Left ventricle myocardium inferior (tissue), 1 donor: Measurements from ENCODE around the gene C2CD4D. TPM values are rescaled to one million over a fixed set of nuclear protein-coding genes. Genes with fewer than 3 reads are reported as not detected.

Experiments used
- DNase-seq: peaks from one replicate; pipeline ENCODE4 v3.0.0-alpha.2; 2020
- H3K27ac ChIP-seq: fragments of 200-600 bp; replicated peaks from 2 replicates; pipeline ENCODE4 v1.8.0; 2021
- H3K27me3 ChIP-seq: fragments of 200-600 bp; 2 replicates; pipeline ENCODE4 v1.8.0; 2021; ENCODE audit warnings: low read depth
- H3K36me3 ChIP-seq: fragments of 200-600 bp; 2 replicates; pipeline ENCODE4 v1.8.0; 2021
- H3K4me1 ChIP-seq: fragments of 200-600 bp; 2 replicates; pipeline ENCODE4 v1.8.0; 2021
- H3K4me3 ChIP-seq: fragments of 200-600 bp; 2 replicates; pipeline ENCODE4 v1.8.0; 2021; ENCODE audit warnings: mild to moderate bottlenecking, moderate library complexity
- H3K9me3 ChIP-seq: fragments of 200-600 bp; replicated peaks from 2 replicates; pipeline ENCODE4 v1.8.0; 2021
- CTCF ChIP-seq: fragments of 200-600 bp; IDR thresholded peaks from 2 replicates; pipeline ENCODE4 v1.8.0; 2021; ENCODE audit warnings: antibody characterized with exemption, mild to moderate bottlenecking, borderline replicate concordance
- intact Hi-C: fragments of 100-400 bp; cut with micrococcal nuclease; formaldehyde crosslinking; loops from one replicate; pipeline ENCODE4 v1.11.0; 2022
- total RNA-seq: library from RNA; stranded (reverse); fragmentation: NEBNext Ultra II Directional; extraction: Animal tissue kit (Norgen Biotek cat#: 25700); gene quantifications from one replicate; pipeline ENCODE4 v1.2.1, GENCODE V29; 2021
- donor health status: DM: no; HTN: yes; CAD: no; lungs with severe emphysema.

Gene C2CD4D
- total RNA-seq, 1 donor from 2014 or later, result not detected

- no peak for DNase-seq
- Histone ChIP-seq H3K27ac (no peak overlapping the region), H3K4me1 (peaks cover 40% of the 10 kb centered on the region), H3K4me3 (no peak overlapping the region), H3K9me3 (no peaks in the 10 kb centered on the region), H3K36me3 (no peaks in the 10 kb centered on the region), H3K27me3 (no peaks in the 10 kb centered on the region)
- intact Hi-C loops, result no loop called here
- no peak for TF ChIP-seq CTCF
Measured at GRCh38 chr1:151825751-151826660, 13.6 kb downstream of the C2CD4D start.

GRCh38 chr1:151825204-151825603, 14.4 kb downstream of the C2CD4D start:
- Histone ChIP-seq H3K4me3 (no peak overlapping the region), H3K27me3 (no peaks in the 10 kb centered on the region), H3K27ac (no peak overlapping the region), H3K9me3 (no peaks in the 10 kb centered on the region), H3K36me3 (no peaks in the 10 kb centered on the region), H3K4me1 (peaks cover 47% of the 10 kb centered on the region)
- no peak for DNase-seq
- no peak for TF ChIP-seq CTCF
- intact Hi-C loops, result no loop called here

DNA sequence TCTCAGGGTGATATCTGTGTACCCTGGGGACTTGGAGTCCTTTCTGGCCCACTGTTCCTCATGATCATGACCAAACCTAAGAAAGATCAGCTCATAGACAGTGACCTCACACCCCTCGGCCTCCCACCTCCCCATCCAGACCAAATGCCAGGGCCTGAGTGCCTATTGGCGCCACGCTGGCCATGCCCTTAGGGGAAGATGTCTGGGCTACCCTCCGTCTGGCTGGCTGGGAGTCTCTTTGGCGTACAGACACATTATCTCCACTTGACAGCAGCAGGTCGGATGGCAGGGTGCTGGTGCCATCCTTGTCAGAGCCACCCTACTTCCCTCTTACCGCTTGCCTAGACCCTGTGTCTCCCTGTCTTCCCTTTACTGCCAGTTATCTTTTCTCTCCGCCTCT, 16.4 kb downstream of the C2CD4D start:
- intact Hi-C loops, result no loop called here
- Histone ChIP-seq H3K36me3 (no peaks in the 10 kb centered on the region), H3K4me3 (no peak overlapping the region), H3K27ac (no peak overlapping the region), H3K27me3 (no peaks in the 10 kb centered on the region), H3K4me1 (peaks cover 32% of the 10 kb centered on the region), H3K9me3 (no peaks in the 10 kb centered on the region)
- DNase-seq, result no peak
- TF ChIP-seq CTCF, result no peak

GRCh38 chr1:151822404-151822803, 17.2 kb downstream of the C2CD4D start:
- TF ChIP-seq CTCF, result no peak
- H3K27me3 ChIP-seq, result no peaks in the 10 kb centered on the region
- H3K4me3 ChIP-seq, result no peak overlapping the region
- H3K27ac ChIP-seq, result no peak overlapping the region
- DNase-seq, result no peak
- H3K36me3 ChIP-seq, result no peaks in the 10 kb centered on the region
- no peaks in the 10 kb centered on the region for H3K9me3 ChIP-seq
- peaks cover 28% of the 10 kb centered on the region for H3K4me1 ChIP-seq
- intact Hi-C loops, result no loop called here

- intact Hi-C loops, result no loop called here
- Histone ChIP-seq H3K4me3 (no peak overlapping the region), H3K36me3 (peaks cover 5% of the 10 kb centered on the region), H3K9me3 (no peaks in the 10 kb centered on the region), H3K27ac (no peak overlapping the region), H3K27me3 (no peaks in the 10 kb centered on the region), H3K4me1 (peaks cover 22% of the 10 kb centered on the region)
- DNase-seq, result no peak
- TF ChIP-seq CTCF, result no peak
Measured at GRCh38 chr1:151820940-151821339, 18.7 kb downstream of the C2CD4D start.
